ENCODE data around the gene PDE6B.
"Not testable (repeated sequence)": the region's sequence is repeated elsewhere in the genome, so short reads cannot be mapped to it uniquely, and the experiment has no call there.

Gene PDE6B

DNA sequence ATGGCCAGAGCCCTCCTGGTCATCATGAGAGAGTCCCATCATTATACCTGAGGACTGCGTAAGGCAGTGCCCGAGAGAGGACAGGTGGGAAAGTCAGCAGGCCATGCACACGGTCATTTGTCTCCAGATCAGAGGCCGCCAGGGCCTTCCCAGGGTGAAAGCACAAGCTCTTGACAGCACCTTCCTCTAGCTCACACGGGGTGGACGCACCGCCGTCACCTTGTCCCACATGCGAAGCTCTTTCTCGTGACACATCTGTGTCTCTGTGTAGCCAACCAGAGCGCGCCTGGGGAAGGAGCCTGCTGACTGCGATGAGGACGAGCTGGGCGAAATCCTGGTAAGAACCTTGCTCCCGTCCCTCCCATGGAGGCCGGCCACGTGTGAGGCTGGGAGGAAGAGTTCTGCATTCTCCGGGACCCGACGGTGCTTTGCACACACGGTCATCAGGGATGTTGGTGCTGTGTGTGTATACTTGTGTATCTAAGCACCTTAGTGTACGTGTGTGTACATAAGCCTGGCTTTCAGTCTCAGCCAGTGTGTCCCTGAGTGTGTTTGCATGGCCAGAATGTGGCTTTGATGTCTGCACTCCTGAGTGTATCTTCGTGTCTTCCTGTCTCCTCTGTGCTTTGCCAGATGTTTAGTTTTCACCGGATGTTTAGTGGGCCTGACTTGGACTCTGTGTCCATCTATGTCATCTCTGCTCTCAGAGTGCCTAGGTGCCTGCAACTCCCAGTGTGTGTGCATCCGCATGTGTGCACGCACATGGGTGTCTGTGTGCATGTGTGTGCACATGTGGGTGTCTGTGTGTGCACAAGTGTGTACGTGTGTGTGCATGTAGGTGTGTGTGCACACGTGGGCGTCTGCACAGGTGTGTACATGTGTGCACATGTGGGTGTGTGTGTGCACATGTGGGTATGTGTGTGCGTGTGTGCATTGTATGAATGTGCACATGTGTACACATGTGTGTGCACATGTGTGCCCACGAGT lies 33.6 kb downstream of the PDE6B start:
- DNase-seq = no peak

DNA sequence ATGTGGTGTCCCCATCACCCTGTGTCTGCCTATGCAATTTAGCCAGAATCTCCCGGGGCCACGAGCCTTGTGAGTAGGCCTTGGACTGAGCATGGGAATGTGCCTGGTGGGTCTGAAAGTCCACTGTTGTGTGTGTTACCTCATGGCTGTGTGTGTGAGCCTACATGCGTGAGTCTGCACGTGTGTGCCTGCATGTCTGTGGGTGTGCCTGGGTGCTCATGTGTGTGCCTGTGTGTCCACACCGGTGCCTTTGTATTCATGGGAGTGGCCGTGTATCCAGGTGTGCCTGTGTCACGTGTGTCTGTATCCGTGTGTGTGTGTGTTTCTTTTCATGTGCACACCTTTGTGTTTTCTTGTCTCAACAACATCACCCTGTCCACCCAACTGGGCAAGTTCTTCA lies 34.5 kb downstream of the PDE6B start:
- DNase-seq = no peak

DNA sequence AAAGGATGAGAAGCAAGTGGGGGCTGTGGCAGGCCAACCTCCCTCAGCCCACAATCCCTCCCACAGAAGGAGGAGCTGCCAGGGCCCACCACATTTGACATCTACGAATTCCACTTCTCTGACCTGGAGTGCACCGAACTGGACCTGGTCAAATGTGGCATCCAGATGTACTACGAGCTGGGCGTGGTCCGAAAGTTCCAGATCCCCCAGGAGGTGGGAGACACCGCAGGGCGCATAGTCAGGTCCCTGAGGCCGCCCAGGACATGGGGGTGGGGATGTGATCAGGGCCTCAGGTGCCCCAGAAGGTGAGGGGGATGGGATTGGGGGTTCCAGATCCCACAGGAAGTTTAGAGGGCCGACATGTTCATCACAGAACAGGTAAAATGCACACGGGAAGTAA lies 35.0 kb downstream of the PDE6B start:
- DNase-seq = no peak

DNA sequence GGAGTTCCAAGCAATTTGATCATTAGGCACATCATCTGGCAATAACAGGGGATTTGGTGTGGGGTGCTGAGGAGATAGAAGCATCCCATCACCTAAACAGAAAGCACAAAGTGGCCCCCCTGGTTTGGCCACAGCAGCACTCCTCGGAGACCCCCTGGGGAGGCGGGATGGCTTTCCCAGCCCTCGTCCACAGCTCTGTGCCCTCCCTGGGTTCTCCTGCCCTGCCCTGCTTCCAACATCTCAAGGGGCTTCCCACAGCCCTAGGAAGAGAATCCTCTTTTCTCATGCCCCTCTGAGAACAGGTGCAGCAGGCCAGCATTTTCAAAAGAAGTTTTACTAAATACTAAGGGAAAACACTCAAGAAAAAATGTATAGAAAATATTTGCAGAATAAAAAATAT lies 35.9 kb downstream of the PDE6B start:
- DNase-seq = no peak

DNA sequence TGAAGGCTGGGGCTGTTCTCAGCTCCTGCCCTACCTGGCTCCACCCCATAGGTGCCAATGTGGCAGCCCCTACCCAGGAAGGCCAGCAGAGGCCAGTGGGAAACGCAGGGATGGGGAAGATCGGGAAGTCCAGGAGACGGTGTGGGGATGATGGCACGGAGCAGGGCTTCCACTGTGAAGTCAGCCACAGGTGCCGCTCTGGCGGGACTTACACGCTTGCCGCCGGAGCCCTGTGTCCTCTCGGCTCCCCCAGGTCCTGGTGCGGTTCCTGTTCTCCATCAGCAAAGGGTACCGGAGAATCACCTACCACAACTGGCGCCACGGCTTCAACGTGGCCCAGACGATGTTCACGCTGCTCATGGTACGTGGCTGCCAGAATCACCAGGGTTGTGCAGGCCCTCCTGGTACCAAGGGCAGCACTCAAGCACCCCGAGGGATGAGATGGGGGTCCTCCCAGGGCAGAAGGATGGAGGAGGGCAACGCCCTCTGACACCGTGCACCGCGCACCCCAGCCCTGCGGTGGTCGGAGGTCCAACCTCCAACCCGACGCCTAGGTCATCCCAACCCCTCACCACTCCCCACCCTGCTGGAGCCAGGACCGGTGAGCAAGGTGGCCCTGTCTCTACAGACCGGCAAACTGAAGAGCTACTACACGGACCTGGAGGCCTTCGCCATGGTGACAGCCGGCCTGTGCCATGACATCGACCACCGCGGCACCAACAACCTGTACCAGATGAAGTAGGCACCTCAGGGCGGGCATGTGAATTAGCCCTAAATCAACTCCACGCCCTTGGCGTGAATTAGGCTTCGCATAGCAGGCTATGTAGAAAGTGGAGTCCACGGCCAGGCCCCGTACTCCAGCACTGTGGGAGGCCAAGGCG lies 36.7 kb downstream of the PDE6B start:
- DNase-seq = no peak

DNA sequence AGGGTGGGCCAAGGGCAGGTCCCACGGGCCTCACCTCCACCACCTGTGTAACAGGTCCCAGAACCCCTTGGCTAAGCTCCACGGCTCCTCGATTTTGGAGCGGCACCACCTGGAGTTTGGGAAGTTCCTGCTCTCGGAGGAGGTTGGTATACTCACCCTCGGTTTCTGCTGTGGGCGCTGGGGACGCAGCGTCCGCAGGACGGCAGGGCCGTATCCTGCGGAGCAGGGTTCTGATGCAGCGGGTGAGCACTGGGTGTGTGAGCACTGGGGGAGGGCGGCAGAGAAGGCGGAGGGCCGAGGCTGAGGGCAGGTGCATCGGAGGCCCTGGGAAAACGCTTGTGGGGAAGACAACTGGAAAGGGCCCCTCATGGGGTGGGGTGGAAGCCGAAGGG lies 37.7 kb downstream of the PDE6B start:
- no peak for DNase-seq

DNA sequence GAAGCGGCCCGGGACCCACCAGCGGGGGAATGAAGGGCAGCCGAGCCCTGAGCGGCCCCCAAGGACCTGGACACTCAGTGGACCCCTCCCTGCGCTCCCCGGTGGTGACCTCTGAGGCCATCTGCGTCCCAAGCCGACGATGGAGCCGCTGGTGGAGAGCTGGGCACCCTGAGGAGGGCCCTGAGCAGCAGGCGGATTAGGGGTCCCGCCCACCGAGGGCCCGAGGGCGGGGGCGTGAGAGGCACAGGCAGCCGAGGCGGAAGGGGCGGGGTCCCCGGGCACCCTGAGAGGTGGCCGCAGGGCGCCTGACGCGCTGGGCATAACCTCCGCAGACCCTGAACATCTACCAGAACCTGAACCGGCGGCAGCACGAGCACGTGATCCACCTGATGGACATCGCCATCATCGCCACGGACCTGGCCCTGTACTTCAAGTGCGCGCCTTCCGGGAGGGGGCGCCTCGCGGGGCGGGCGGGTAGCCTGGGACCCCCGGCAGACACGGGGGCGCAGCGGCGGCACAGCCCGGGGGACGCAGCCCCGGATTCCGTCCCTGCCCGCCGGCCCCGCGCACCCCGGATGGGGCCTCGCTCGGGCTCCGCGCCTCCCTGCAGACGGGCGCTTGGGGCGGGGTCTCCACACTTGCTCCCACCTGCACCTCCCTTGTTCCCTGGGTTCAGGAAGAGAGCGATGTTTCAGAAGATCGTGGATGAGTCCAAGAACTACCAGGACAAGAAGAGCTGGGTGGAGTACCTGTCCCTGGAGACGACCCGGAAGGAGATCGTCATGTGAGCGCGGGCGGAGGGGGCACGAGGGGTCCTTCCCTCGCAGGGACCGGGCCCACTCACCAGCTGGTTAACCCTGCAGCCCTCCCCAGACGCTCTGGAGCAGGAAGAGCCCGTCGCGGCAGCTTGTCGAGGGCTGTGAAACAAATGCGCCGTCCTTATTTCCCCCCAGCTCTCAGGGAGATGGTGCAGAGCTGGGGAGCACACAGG lies 38.4 kb downstream of the PDE6B start:
- peak; percentile 12 for DNase-seq

DNA sequence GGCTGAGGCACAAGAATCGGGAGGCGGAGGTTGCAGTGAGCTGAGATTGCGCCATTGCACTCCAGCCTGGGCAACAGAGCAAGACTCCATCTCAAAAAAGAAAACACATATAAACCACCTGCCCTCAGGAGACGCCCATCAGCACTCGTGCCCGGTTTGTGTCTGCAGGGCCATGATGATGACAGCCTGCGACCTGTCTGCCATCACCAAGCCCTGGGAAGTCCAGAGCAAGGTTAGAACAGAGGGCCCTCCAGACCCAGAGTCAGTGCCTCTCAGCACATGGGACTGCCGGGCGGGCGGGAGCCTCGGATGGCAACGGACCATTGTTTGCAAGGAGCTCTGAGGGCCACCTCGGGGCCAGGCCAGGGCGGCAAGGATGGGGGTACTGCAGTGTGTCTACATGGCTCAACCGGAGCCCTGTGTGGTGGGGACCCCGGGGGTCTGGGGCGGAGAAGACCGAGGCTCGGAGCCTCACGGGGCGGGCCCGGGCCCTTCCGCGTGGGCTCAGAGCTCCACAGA lies 39.4 kb downstream of the PDE6B start:
- no peak for DNase-seq

DNA sequence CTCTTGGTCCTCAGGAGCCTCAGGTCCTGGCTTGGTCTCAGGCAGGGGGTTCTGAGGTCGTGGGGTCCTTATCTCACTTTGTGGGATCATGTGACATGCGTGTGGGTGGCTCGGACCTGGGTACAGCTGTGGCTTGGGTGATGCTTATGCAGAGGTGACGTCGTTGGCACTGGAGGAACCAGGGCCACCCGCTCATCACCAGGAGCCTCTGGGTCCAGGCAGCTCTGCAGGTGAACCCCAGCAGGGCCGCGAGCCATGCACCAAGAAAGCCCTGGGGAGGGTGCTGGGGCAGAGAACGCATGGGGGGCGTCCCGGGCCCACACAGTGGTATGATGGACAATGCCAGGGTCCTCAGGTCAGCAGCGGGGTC lies 40.0 kb downstream of the PDE6B start:
- no peak for DNase-seq

DNA sequence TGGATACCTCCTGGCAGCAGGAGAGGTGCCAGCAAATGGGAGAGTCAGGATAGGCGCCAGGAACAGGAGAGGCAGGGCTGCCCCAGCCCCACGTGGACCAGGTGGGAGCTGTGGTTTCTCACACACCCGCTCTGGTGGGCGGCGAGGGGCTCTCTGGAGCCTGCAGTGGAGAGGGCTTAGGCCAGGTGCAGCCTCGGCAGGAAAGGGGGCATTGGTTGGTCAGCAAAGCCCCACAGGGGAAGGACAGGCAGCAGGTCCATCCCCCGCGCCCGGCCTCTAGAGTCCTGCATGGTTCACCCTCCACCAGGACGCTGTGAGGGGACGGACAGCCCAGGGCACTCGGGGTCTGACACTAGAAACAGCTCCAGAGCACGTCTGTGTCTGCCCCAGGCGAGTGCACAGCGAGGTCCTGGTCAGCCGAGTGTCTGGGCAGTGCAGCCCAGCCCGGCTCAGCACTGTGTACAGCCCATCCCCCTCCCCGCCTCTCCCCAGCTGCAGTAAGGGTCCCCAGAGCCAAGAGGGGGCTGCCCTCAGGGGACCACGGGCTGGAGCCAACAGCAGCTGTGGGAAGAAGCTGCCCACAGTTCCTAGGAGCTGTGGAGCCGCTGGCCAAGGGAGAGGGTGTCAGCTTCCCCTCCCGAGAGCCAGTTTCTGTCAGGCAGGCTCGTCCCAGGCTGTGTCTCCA lies 40.5 kb downstream of the PDE6B start:
- DNase-seq = no peak

DNA sequence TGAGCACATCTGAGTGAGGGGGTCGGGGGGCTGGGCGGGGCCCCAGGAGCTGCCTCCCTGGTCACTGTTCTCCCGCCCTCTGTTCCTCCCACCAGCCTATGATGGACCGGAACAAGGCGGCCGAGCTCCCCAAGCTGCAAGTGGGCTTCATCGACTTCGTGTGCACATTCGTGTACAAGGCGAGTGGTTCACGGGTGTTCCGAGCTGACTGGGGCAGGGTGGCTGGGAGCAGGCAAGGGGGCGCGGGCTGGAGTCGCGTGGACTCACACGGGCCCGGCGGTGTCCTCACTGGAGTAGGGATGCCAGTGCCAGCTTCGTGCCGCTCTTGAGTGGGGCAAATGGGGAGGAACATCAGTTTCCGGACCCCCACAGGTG lies 41.0 kb downstream of the PDE6B start:
- no peak for DNase-seq

DNA sequence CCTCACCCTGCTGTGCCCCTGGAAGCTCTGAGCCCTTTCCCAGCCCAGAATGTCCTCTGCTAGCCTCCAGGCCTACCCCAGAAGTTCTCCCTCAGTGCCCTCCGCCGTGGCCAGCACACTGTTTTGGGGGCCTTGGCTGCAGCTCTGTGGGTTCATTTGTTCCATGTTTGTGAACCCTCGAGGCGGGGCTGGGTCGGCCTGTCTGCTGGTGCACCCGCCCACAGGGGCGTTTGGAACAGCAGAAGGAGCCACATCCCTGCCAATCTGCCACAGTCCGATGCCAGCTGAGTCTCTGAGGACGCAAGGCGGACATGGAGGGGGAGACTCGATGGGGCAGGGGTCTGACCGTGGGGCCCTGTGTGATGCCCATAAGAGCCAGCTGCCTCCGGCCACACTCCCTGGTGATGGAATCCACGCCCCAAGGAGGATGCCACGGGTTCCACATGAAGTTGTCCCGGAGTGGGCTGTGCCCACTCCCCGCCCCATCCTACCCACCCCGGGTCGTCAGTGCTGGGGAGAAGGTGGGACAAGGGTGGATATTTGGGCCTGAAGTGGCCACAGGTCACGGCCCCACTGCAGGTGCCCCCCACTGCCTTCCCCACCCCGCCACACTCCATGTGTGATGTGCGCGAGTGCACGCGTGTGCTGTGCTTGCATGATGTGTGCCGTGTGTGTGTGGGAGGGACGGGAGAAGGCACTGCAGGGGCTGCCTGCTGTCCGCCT lies 41.6 kb downstream of the PDE6B start:
- DNase-seq = no peak

DNA sequence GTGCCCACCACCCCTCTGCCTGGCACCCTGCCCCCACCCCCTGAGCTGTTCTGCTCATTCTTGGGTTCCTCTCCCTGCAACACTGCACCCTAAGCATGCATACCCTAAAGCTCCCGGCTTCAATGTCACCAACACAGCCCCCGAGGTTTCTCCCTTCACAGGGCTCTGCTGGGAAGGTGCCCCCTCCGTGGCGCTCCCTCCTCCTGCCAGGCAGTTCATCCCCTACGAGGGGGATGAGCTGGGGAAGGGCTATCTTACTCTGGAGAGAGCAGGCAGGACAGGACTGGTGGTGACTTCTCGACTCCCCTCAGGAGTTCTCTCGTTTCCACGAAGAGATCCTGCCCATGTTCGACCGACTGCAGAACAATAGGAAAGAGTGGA lies 42.2 kb downstream of the PDE6B start:
- DNase-seq = no peak

DNA sequence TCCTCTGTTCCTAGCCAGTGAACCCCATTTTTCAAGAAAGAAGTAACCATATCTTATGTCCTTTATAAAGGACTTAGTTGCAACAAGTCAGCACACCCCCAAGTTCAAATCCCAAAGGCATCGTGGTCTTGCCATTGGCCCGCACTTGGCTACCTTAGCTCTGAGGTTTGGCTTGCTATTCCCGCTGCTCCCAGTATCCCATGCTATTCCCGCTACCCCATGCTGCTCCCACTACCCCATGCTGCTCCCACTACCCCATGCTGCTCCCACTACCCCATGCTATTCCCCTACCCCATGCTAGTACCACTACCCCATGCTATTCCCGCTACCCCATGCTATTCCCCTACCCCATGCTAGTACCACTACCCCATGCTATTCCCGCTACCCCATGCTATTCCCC lies 42.8 kb downstream of the PDE6B start:
- DNase-seq = not testable (repeated sequence)

DNA sequence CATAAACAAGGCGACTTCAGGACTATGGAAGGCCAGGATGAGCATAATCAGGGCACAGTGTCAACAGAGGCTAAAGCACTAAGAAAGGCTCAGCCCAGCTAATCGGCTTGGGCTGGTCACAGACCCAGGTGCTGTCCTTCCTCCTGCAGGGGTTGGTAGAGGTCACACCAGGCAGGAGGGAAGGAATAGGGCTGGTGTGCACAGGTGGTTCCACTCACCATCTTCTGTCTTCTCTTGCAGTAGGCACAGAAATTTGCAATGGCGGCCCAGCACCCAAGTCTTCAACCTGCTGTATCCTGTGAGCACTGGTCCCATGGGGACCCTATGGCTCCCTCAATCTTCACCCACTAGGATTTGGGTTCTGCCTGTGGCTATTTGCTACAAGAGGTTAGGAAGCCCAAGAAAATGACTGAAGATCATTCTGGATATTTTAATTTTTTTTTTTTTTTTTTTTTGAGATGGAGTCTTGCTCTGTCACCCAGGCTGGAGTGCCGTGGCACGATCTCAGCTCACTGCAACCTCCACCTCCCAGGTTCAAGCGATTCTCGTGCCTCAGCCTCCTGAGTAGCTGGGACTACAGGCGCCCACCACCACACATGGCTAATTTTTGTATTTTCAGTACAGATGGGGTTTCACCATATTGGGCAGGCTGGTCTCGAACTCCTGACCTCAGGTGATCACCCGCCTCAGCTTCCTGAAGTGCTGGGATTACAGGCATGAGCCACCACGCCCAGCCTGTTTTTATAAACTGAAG lies 44.6 kb downstream of the PDE6B start:
- not testable (repeated sequence) for DNase-seq

DNA sequence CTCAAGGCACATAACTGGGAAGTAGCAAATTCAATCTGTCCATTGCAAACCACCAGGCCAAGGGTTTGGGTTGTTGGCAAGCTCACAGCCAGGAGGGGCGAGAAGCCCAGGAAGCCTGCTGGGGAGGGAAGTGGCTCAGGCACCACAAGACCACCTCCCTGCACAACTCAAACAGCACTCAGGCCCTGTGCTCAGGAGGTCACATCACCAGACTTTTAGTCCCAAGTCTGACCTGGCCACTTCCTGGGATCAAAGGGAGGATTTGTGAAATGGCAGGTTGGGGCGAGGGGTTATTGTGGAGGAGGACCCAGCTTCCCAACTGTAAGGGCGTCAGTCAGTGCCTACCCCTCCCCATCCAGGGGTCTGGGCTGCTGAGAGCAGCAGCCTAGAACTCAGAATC lies 46.4 kb downstream of the PDE6B start:
- DNase-seq = no peak

DNA sequence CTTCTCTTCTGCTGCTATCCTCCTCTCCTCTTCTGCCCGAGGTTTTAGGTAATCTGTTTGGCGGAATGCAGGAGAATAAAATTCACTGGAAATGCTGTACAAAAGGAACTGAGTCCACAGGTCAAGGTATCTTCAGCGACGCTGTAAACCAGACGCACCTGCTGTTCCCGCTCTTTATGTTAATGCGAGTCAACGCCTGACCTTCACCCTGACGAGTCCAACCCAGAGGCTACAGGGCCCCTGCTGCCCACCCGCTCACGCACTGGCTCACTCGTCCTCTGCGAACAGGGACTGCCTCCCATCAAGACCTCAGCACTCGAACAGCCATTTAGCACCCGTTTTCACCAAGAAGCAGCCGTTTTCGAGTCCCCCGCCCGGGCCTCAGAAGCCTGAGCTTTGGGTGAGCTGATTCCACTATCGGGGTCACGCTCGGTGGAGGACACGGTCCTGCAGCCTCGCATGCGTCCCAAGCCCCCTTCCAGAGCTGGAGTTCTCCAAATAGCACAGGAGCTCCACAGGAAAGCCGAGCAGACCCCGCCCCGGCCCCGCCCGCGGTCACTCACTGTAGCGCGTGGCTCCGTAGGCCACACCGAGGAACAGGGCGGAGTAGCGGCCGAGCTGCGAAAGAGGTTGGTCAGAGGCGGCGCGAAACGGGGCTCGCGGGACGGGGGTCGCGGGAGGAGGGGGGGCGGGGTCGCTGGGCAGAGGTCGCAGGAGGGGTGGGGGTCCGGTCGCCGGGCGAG lies 48.1 kb downstream of the PDE6B start:
- no peak for DNase-seq

DNA sequence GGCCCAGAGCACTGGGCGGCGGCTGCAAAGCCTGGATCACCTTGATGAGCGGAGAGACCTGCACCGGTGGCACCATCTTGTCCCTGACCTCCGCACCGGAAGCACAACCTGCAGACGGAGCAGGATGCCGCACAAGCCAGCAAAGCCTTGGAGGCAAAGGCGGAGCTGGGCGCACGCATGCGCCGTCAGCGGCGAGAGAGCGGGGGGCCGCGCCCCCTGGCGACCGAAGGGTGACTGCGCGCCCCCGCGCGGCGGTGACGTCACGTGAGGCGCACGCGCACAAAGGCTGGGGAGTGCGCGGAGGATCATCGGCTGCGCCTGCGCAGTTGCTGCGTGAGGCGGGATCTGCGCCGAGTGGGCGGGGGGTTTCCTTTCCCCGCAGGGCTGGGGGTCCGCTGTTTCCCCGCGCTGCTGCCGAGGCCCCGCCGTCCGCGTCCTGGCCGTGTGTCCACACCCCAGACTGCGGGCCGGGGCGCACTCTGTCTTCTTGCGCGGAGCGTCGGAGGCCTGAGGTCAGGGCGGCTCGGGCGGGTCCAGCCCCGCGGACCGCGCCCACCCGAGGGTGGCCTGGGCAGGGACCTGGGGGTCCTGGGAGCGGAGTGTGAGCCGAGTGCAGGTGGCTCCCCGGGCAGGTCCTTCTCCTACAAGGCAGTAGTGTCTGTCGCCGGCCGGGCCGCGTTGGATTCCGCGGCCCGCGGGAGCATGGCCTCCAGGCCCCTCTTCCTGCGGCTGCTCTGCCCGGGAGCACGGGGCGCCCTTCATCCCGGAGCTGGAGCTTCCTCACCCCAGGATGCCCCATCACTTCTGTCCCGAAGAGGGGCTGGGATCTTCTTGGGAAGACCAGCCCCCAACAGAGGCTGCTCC lies 49.0 kb downstream of the PDE6B start, which contains the start of the genes ATP5ME and MYL5:
ATP5ME (minus strand) TSS at position 105 of the 864 bp plus-strand sequence; CDS start at position 76, 29 bp downstream.
MYL5 (plus strand) TSS at position 371 of the 864 bp plus-strand sequence. CDS start 3,485 bp downstream, outside the sequence.
- peak; percentile 31 for DNase-seq

Data from NCI-H524 treated with DMSO at 0.1 percent for 48 hours (cell line).